ENCODE data around the gene ENOX1.

Gene ENOX1

DNA sequence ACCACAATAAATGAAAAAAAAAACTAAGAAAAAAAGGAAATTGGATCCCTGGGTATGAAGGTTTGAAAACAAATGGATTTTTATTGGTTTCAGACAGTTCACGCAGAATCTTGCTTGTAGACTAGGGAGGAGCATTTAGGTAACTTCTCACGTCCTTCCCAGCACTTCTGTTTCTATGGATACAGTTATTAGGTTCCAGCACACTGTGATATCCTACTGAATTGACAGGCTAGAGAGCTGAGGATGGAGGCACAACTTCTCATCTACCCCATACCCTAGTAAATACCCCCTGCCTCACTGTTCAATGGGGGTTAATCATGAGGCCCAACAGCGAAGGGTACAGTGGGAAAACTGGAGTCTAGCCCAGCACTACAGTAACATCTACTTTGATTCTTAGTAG lies 304.1 kb downstream of the ENOX1 start:
- TF ChIP-seq, protein P1, sequence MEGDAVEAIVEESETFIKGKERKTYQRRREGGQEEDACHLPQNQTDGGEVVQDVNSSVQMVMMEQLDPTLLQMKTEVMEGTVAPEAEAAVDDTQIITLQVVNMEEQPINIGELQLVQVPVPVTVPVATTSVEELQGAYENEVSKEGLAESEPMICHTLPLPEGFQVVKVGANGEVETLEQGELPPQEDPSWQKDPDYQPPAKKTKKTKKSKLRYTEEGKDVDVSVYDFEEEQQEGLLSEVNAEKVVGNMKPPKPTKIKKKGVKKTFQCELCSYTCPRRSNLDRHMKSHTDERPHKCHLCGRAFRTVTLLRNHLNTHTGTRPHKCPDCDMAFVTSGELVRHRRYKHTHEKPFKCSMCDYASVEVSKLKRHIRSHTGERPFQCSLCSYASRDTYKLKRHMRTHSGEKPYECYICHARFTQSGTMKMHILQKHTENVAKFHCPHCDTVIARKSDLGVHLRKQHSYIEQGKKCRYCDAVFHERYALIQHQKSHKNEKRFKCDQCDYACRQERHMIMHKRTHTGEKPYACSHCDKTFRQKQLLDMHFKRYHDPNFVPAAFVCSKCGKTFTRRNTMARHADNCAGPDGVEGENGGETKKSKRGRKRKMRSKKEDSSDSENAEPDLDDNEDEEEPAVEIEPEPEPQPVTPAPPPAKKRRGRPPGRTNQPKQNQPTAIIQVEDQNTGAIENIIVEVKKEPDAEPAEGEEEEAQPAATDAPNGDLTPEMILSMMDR (IDR thresholded peaks at IDR 0.05), result no peak
- TF ChIP-seq ZFX (IDR thresholded peaks at IDR 0.05; ENCODE audit: borderline replicate concordance), result no peak
- H3K27ac ChIP-seq, result no peak overlapping the region

DNA sequence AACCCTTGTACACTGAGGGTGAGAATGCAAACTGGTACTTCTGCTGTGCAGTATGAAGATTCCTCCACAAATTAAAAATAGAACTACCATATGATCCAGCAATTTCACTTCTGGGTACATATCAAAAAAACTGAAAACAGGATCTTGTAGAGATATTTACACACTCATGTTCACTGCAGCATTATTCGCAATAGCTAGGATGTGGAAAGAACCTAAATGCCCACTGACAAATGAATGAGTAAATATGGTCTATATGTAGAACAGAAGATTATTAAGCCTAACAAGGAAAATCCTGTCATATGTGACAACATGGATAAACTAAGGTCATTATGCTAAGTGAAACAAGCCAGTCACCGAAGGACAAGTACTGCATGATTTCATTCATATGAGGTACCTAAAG lies 304.7 kb downstream of the ENOX1 start:
- TF ChIP-seq, protein P1 (IDR thresholded peaks at IDR 0.05), result no peak
- no peak for TF ChIP-seq ZFX (IDR thresholded peaks at IDR 0.05; ENCODE audit: borderline replicate concordance)
- no peak overlapping the region for H3K27ac ChIP-seq

DNA sequence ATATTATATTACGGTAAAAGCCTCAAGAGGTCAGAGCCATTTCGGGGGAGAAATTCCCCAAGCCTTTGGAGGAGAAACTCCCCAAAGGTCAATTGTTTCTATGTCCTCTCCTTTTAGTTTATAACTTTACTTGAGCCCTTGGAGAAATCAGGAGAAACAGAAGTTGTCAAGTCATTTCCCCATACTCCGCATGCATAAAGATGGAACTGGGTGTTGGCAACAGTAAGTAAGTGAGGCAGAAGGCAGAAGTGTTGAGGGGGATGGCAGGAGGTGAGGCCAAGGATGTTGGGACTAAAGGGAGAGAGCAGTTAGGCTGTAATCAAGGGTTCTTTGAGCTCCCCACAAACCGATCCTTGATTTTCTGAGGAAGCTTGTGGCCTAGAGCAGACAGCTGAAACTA lies 307.9 kb downstream of the ENOX1 start:
- no peak overlapping the region for H3K27ac ChIP-seq
- TF ChIP-seq, protein P1 (IDR thresholded peaks at IDR 0.05), result no peak
- TF ChIP-seq ZFX (IDR thresholded peaks at IDR 0.05; ENCODE audit: borderline replicate concordance), result no peak

DNA sequence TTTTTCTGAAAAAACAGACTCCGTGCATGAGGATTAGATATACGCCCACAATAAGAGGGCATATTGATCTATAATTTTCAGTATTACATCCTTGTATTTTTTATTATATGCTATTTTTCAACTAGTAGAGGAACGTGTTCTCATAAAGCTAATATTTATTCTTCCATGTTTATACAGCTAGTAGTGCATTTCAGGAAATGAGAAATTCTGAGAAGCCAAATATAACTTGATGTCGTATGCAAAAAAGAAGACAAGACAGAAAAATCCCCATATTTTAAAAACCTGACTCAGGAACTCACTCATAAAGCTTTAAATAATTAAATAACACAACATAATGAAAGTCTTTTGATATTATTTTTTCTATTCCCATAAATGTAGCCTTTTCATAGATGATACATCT lies 308.6 kb downstream of the ENOX1 start:
- TF ChIP-seq, protein P1 (IDR thresholded peaks at IDR 0.05), result no peak
- TF ChIP-seq ZFX (IDR thresholded peaks at IDR 0.05; ENCODE audit: borderline replicate concordance), result no peak
- H3K27ac ChIP-seq, result no peak overlapping the region

DNA sequence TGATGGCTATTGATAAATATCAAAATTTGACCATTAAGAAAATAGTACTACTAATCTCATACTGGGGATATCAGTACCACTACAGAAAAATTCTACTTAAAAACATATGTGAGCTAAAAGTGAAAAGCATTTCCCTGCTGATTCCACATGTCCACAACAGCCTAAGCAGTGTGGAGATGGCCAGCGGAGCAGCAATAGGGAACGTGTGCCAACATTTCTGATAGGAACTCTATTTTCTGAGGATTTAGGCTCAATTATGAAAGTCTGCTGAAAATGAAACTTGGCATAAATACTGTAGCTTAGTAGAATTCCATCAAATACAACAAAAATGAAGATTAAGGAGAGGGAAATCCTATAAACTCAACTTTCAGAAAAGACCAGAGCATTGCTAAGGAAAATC lies 311.6 kb downstream of the ENOX1 start:
- TF ChIP-seq, protein P1 (IDR thresholded peaks at IDR 0.05), result no peak
- no peak for TF ChIP-seq ZFX (IDR thresholded peaks at IDR 0.05; ENCODE audit: borderline replicate concordance)
- no peak overlapping the region for H3K27ac ChIP-seq

DNA sequence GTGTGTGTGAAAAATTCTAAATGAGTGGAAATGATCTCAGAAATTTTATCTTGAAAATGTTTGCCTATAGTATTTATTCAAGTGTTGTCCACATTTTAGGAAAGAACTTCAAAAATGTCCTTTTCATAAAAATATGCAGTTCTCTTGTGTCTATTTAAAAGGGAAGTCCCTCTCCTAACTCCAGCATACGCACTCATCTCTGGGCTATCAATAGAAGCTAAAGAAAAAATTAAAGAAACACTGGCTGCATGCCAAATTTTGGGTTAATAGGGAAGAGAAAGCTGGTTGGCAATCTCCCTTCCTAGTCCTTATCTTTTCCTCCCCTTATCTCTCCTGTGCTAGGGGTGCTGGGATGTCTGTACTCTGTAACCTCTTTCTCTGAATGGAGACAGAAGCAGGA lies 313.3 kb downstream of the ENOX1 start:
- TF ChIP-seq, protein P1 (IDR thresholded peaks at IDR 0.05), result no peak
- TF ChIP-seq ZFX (IDR thresholded peaks at IDR 0.05; ENCODE audit: borderline replicate concordance), result no peak
- H3K27ac ChIP-seq, result no peak overlapping the region

DNA sequence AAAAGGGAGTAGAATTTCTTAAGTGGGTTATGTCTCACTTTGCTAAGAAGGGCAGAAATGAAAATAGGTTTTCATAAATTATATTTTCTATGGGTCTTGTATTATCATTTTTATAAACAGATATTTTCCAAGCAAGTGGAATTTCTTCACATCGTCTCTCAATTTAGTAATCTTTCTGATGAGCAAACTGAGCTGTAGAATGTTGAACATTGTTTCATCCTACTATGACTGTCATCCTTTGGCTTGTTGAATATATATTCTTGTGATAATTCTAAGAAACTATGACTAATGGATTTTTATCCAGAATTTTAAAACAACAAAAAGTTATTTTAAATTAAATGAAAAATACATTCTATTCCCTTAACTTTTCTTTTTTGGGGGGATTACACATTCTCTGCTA lies 313.8 kb downstream of the ENOX1 start:
- TF ChIP-seq, protein P1 (IDR thresholded peaks at IDR 0.05), result no peak
- no peak for TF ChIP-seq ZFX (IDR thresholded peaks at IDR 0.05; ENCODE audit: borderline replicate concordance)
- H3K27ac ChIP-seq, result no peak overlapping the region
